CD4-positive, alpha-beta T cell (primary cell): Measurements from ENCODE around the gene KLHL36. TPM values are rescaled to one million over a fixed set of nuclear protein-coding genes. Genes with fewer than 3 reads are reported as not detected.

ENCODE experiments used
- ATAC-seq: fragments of 200-7000 bp; cut with Tn5 transposase; one replicate; pipeline ENCODE4 v1.10.0; 2022; ENCODE audit warnings: mild to moderate bottlenecking; ENCODE audit not compliant: poor library complexity
- CTCF ChIA-PET: fragments of 350-600 bp; sonication (Branson Sonifier 250); formaldehyde crosslinking; loops from one replicate; lab custom pipeline; 2021; ENCODE audit warnings: antibody characterized with exemption, inconsistent platforms; lab: Charles Lee
- POLR2A ChIA-PET: fragments of 350-600 bp; sonication (Branson Sonifier 250); formaldehyde crosslinking; loops from one replicate; lab custom pipeline; 2021; ENCODE audit warnings: antibody characterized with exemption, inconsistent platforms; lab: Charles Lee
- DNase-seq, 14 experiments: peaks; one replicate each; pipeline ENCODE4 v3.0.0-alpha.2; 2013 to 2020; ENCODE audit warnings: mixed read lengths in 2 of 14
- H3K27ac ChIP-seq, 2 donors: one replicate each; pipeline versions ENCODE4 v1.5.1 to v1.7.0; 2013; ENCODE audit warnings: low read length in 2 of 2, low read depth in 1 of 2, mild to moderate bottlenecking in 1 of 2
- H3K27me3 ChIP-seq, 2 experiments: 1 replicate in 1 of 2; 2 replicates in 1 of 2; pipeline versions ENCODE4 v1.6.1 to v1.7.0; 2013; ENCODE audit warnings: low read length in 2 of 2, control low read depth in 1 of 2, mild to moderate bottlenecking in 1 of 2, moderate library complexity in 1 of 2; ENCODE audit not compliant: insufficient read depth in 2 of 2, control insufficient read depth in 1 of 2
- H3K36me3 ChIP-seq: one replicate; pipeline ENCODE4 v1.6.1; 2013; ENCODE audit warnings: low read length, control low read depth; ENCODE audit not compliant: insufficient read depth
- H3K4me1 ChIP-seq: one replicate; pipeline ENCODE4 v1.6.1; 2013; ENCODE audit warnings: low read length, control low read depth; ENCODE audit not compliant: insufficient read depth
- H3K4me3 ChIP-seq: one replicate; pipeline ENCODE4 v1.5.1; 2013; ENCODE audit warnings: mild to moderate bottlenecking, low read length, moderate library complexity
- H3K9me3 ChIP-seq, 2 experiments: 1 replicate in 1 of 2; 2 replicates in 1 of 2; pipeline versions ENCODE4 v1.6.1 to v1.7.0; 2013; ENCODE audit warnings: low read length in 2 of 2, mild to moderate bottlenecking in 2 of 2, control low read depth in 1 of 2, moderate library complexity in 1 of 2; ENCODE audit not compliant: control insufficient read depth in 1 of 2, insufficient read depth in 1 of 2
- H3K27ac Mint-ChIP-seq: one replicate; pipeline ENCODE4 v1.8.0; 2020; ENCODE audit warnings: mixed read lengths
- H3K27me3 Mint-ChIP-seq: one replicate; pipeline ENCODE4 v1.8.0; 2021; ENCODE audit warnings: mixed read lengths
- H3K36me3 Mint-ChIP-seq: one replicate; pipeline ENCODE4 v1.8.0; 2021; ENCODE audit warnings: low read depth, mixed read lengths
- H3K4me1 Mint-ChIP-seq: one replicate; pipeline ENCODE4 v1.8.0; 2021; ENCODE audit warnings: low read depth, mixed read lengths
- H3K4me3 Mint-ChIP-seq: one replicate; pipeline ENCODE4 v1.8.0; 2020; ENCODE audit warnings: mild to moderate bottlenecking, mixed read lengths
- H3K9me3 Mint-ChIP-seq: one replicate; pipeline ENCODE4 v1.8.0; 2020; ENCODE audit warnings: mixed read lengths
- intact Hi-C, 2 experiments: fragments of 100-400 bp; cut with DNase I in 1 of 2; cut with micrococcal nuclease in 1 of 2; formaldehyde crosslinking; loops; one replicate each; pipeline versions ENCODE4 v1.15.1 to v1.9.0; 2023 to 2025; cut with DNase I, micrococcal nuclease
- total RNA-seq, 174 experiments: library from RNA in 2 of 174; stranded (reverse) in 2 of 174; gene quantifications; one replicate each; pipeline ENCODE4 v1.2.3 and lab custom pipeline; 2021 to 2026
- TF ChIP-seq, protein P1 (sequence below): fragments of 200-600 bp; IDR thresholded peaks from one replicate; pipeline ENCODE4 v1.8.0; 2022; ENCODE audit warnings: antibody characterized with exemption, mild to moderate bottlenecking

KLHL36 gene
- total RNA-seq, 2 experiments from 2014 or later, result 76.6 to 78.6 TPM

- H3K27ac ChIP-seq, result no peak overlapping the region
- peaks cover 12% of the 10 kb centered on the region for H3K36me3 Mint-ChIP-seq
- H3K4me3 ChIP-seq, result no peak overlapping the region
- TF ChIP-seq, protein P1, sequence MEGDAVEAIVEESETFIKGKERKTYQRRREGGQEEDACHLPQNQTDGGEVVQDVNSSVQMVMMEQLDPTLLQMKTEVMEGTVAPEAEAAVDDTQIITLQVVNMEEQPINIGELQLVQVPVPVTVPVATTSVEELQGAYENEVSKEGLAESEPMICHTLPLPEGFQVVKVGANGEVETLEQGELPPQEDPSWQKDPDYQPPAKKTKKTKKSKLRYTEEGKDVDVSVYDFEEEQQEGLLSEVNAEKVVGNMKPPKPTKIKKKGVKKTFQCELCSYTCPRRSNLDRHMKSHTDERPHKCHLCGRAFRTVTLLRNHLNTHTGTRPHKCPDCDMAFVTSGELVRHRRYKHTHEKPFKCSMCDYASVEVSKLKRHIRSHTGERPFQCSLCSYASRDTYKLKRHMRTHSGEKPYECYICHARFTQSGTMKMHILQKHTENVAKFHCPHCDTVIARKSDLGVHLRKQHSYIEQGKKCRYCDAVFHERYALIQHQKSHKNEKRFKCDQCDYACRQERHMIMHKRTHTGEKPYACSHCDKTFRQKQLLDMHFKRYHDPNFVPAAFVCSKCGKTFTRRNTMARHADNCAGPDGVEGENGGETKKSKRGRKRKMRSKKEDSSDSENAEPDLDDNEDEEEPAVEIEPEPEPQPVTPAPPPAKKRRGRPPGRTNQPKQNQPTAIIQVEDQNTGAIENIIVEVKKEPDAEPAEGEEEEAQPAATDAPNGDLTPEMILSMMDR, result no peak
- no peak for ATAC-seq
- peaks cover 6% of the 10 kb centered on the region for H3K4me1 ChIP-seq
- no peaks in the 10 kb centered on the region for H3K27me3 Mint-ChIP-seq
- CTCF ChIA-PET, result interaction anchor here (1.3 to 3.9 kb wide), 7 partner anchors 8 to 66 kb away, joined by 8 to 40 read pairs (median 10); partner anchors contain the start of gene KLHL36
- no peaks in the 10 kb centered on the region for H3K9me3 Mint-ChIP-seq
- H3K36me3 ChIP-seq, result peaks cover 2% of the 10 kb centered on the region
- intact Hi-C loops, result loop anchor here in 1 of 2 experiments (5.0 kb wide), 1 partner anchor 51 kb away; no protein-coding TSS in a partner anchor
- H3K27ac Mint-ChIP-seq, result no peak overlapping the region
- no peaks in the 10 kb centered on the region for H3K9me3 ChIP-seq
- no peak for DNase-seq
- H3K4me3 Mint-ChIP-seq, result no peak overlapping the region
- H3K27me3 ChIP-seq, result no peaks in the 10 kb centered on the region
- POLR2A ChIA-PET, result no interaction called here
- H3K4me1 Mint-ChIP-seq, result peaks cover 10% of the 10 kb centered on the region
Measured at GRCh38 chr16:84673203-84673535, 24.9 kb downstream of the KLHL36 start.

- ChIA-PET CTCF (interaction anchor here (2.0 to 3.9 kb wide), 3 partner anchors 52 to 66 kb away, joined by 8 to 40 read pairs (median 37); no protein-coding TSS in a partner anchor), POLR2A (no interaction called here)
- Histone ChIP-seq H3K4me3 (no peak overlapping the region), H3K4me1 (peaks cover 6% of the 10 kb centered on the region), H3K27ac (no peak overlapping the region), H3K9me3 (no peaks in the 10 kb centered on the region), H3K36me3 (no peaks in the 10 kb centered on the region), H3K27me3 (no peaks in the 10 kb centered on the region)
- Mint-ChIP-seq H3K4me3 (no peak overlapping the region), H3K9me3 (no peaks in the 10 kb centered on the region), H3K27ac (no peak overlapping the region), H3K36me3 (peaks cover 8% of the 10 kb centered on the region), H3K4me1 (peaks cover 10% of the 10 kb centered on the region), H3K27me3 (no peaks in the 10 kb centered on the region)
- ATAC-seq (no peak), DNase-seq (no peak)
- TF ChIP-seq, protein P1, result no peak
- intact Hi-C loops, result loop anchor here in 1 of 2 experiments (5.0 kb wide), 1 partner anchor 51 kb away; no protein-coding TSS in a partner anchor
Measured at GRCh38 chr16:84673561-84673960, 25.2 kb downstream of the KLHL36 start.

DNA sequence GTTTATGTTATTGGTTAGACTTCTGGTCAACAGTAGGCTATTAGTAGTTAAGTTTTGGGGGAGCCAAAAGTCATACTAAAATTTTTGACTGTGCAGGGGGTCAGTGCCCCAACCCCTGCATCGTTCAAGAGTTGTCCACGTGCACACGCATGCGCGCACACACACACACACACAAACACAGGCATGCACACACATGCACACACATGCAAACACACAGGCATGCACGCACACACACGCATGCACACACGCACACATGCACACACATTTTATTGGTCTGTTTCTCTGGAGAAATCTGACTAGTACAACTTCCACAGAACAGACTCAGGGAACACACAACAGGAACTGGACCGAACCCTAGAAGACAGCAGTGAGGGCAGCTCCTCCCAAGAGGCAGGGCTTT is 27.1 kb downstream of the KLHL36 start:
- H3K9me3 Mint-ChIP-seq, result no peaks in the 10 kb centered on the region
- H3K36me3 Mint-ChIP-seq, result peaks cover 4% of the 10 kb centered on the region
- H3K4me3 Mint-ChIP-seq, result no peak overlapping the region
- no peak overlapping the region for H3K27ac ChIP-seq
- ATAC-seq (no peak), DNase-seq (no peak)
- TF ChIP-seq, protein P1, result no peak
- ChIA-PET CTCF (interaction anchor here (3.9 kb wide), 1 partner anchor 64 kb away, joined by 37 read pairs; no protein-coding TSS in a partner anchor), POLR2A (no interaction called here)
- H3K4me1 Mint-ChIP-seq, result peaks cover 10% of the 10 kb centered on the region
- H3K4me3 ChIP-seq, result no peak overlapping the region
- no peaks in the 10 kb centered on the region for H3K9me3 ChIP-seq
- H3K27ac Mint-ChIP-seq, result no peak overlapping the region
- peaks cover 6% of the 10 kb centered on the region for H3K4me1 ChIP-seq
- no peaks in the 10 kb centered on the region for H3K36me3 ChIP-seq
- no peaks in the 10 kb centered on the region for H3K27me3 Mint-ChIP-seq
- intact Hi-C loops, result no loop called here
- H3K27me3 ChIP-seq, result peaks cover 0 to 2% of the 10 kb centered on the region in 2 experiments
